Measurements from ENCODE around the gene PHLDB3. TPM values are rescaled to one million over a fixed set of nuclear protein-coding genes. Genes with fewer than 3 reads are reported as not detected.

The PHLDB3 gene
- total and polyA plus RNA-seq, 2 experiments from 2014 or later, result 22.2 to 23.4 TPM

- no peaks in the 10 kb centered on the region for H3K79me2 ChIP-seq
- no peak for DNase-seq (ENCODE audit: low spot score)
- WGBS (ENCODE audit: low lambda C conversion rate, missing lambda C conversion rate), result 96% methylated on average over 4 of the region's 4 CpGs
- H3K9me3 ChIP-seq (ENCODE audit: low read depth), result no peaks in the 10 kb centered on the region
- H3K9me2 ChIP-seq (replicated peaks; ENCODE audit: insufficient read depth), result no peaks in the 10 kb centered on the region
- H4K20me1 ChIP-seq (ENCODE audit: insufficient read depth, poor library complexity, severe bottlenecking), result no peaks in the 10 kb centered on the region
- no peaks in the 10 kb centered on the region for H3K27me3 ChIP-seq
- H3K4me3 ChIP-seq, result no peak overlapping the region
- H2AFZ ChIP-seq, result no peak overlapping the region
- H3K4me2 ChIP-seq, result no peak overlapping the region
- H3K27ac ChIP-seq, result no peak overlapping the region
- TF ChIP-seq EZH2 (IDR thresholded peaks at IDR 0.05; ENCODE audit: borderline replicate concordance) (no peak), CTCF (IDR thresholded peaks at IDR 0.05; ENCODE audit: poor library complexity) (no peak), EZH2phosphoT487 (IDR thresholded peaks at IDR 0.05; ENCODE audit: low read depth, severe bottlenecking, unreplicated experiment) (no peak)
- no peaks in the 10 kb centered on the region for H3K4me1 ChIP-seq (ENCODE audit: insufficient read depth)
- H3K36me3 ChIP-seq (replicated peaks; ENCODE audit: insufficient read depth, low read depth), result no peaks in the 10 kb centered on the region
Measured at GRCh38 chr19:43479961-43480561, 24.5 kb downstream of the PHLDB3 start.

GRCh38 chr19:43479226-43479625, 25.3 kb downstream of the PHLDB3 start:
- no peaks in the 10 kb centered on the region for H3K27me3 ChIP-seq
- no peak overlapping the region for H3K4me2 ChIP-seq
- no peaks in the 10 kb centered on the region for H3K36me3 ChIP-seq (replicated peaks; ENCODE audit: insufficient read depth, low read depth)
- H3K79me2 ChIP-seq, result no peaks in the 10 kb centered on the region
- no peak overlapping the region for H3K4me3 ChIP-seq
- H3K4me1 ChIP-seq (ENCODE audit: insufficient read depth), result no peaks in the 10 kb centered on the region
- TF ChIP-seq EZH2 (IDR thresholded peaks at IDR 0.05; ENCODE audit: borderline replicate concordance) (no peak), CTCF (IDR thresholded peaks at IDR 0.05; ENCODE audit: poor library complexity) (no peak), EZH2phosphoT487 (IDR thresholded peaks at IDR 0.05; ENCODE audit: low read depth, severe bottlenecking, unreplicated experiment) (no peak)
- no peak overlapping the region for H2AFZ ChIP-seq
- no peaks in the 10 kb centered on the region for H3K9me2 ChIP-seq (replicated peaks; ENCODE audit: insufficient read depth)
- 92% methylated on average over 11 of the region's 15 CpGs for WGBS (ENCODE audit: low lambda C conversion rate, missing lambda C conversion rate)
- no peak overlapping the region for H3K27ac ChIP-seq
- no peaks in the 10 kb centered on the region for H4K20me1 ChIP-seq (ENCODE audit: insufficient read depth, poor library complexity, severe bottlenecking)
- DNase-seq (ENCODE audit: low spot score), result no peak
- no peaks in the 10 kb centered on the region for H3K9me3 ChIP-seq (ENCODE audit: low read depth)

GRCh38 chr19:43478323-43478722, 26.2 kb downstream of the PHLDB3 start:
- no peaks in the 10 kb centered on the region for H3K36me3 ChIP-seq (replicated peaks; ENCODE audit: insufficient read depth, low read depth)
- no peak overlapping the region for H3K27ac ChIP-seq
- H3K27me3 ChIP-seq, result no peaks in the 10 kb centered on the region
- no peak for DNase-seq (ENCODE audit: low spot score)
- whole genome bisulfite sequencing (ENCODE audit: low lambda C conversion rate, missing lambda C conversion rate), result 96% methylated on average over 3 of the region's 3 CpGs
- no peaks in the 10 kb centered on the region for H3K9me3 ChIP-seq (ENCODE audit: low read depth)
- no peak overlapping the region for H3K4me3 ChIP-seq
- no peak overlapping the region for H3K4me2 ChIP-seq
- TF ChIP-seq EZH2 (IDR thresholded peaks at IDR 0.05; ENCODE audit: borderline replicate concordance) (no peak), EZH2phosphoT487 (IDR thresholded peaks at IDR 0.05; ENCODE audit: low read depth, severe bottlenecking, unreplicated experiment) (no peak), CTCF (IDR thresholded peaks at IDR 0.05; ENCODE audit: poor library complexity) (no peak)
- no peaks in the 10 kb centered on the region for H3K9me2 ChIP-seq (replicated peaks; ENCODE audit: insufficient read depth)
- no peaks in the 10 kb centered on the region for H3K79me2 ChIP-seq
- H4K20me1 ChIP-seq (ENCODE audit: insufficient read depth, poor library complexity, severe bottlenecking), result no peaks in the 10 kb centered on the region
- no peak overlapping the region for H2AFZ ChIP-seq
- H3K4me1 ChIP-seq (ENCODE audit: insufficient read depth), result no peaks in the 10 kb centered on the region

GRCh38 chr19:43476606-43477005, 27.9 kb downstream of the PHLDB3 start:
- no peaks in the 10 kb centered on the region for H3K9me2 ChIP-seq (replicated peaks; ENCODE audit: insufficient read depth)
- no peak overlapping the region for H2AFZ ChIP-seq
- DNase-seq (ENCODE audit: low spot score), result no peak
- no peak for TF ChIP-seq CTCF (IDR thresholded peaks at IDR 0.05; ENCODE audit: poor library complexity)
- no peak for TF ChIP-seq EZH2phosphoT487 (IDR thresholded peaks at IDR 0.05; ENCODE audit: low read depth, severe bottlenecking, unreplicated experiment)
- no peak for TF ChIP-seq EZH2 (IDR thresholded peaks at IDR 0.05; ENCODE audit: borderline replicate concordance)
- H3K27me3 ChIP-seq, result no peaks in the 10 kb centered on the region
- H3K4me1 ChIP-seq (ENCODE audit: insufficient read depth), result no peaks in the 10 kb centered on the region
- H3K9me3 ChIP-seq (ENCODE audit: low read depth), result no peaks in the 10 kb centered on the region
- H3K4me2 ChIP-seq, result no peak overlapping the region
- no peak overlapping the region for H3K27ac ChIP-seq
- H3K4me3 ChIP-seq, result no peak overlapping the region
- no peaks in the 10 kb centered on the region for H3K36me3 ChIP-seq (replicated peaks; ENCODE audit: insufficient read depth, low read depth)
- no peaks in the 10 kb centered on the region for H4K20me1 ChIP-seq (ENCODE audit: insufficient read depth, poor library complexity, severe bottlenecking)
- no peaks in the 10 kb centered on the region for H3K79me2 ChIP-seq

Measured in hepatocyte (in vitro differentiated cells).